Naive thymus-derived CD8-positive, alpha-beta T cell (primary cell): Measurements from ENCODE around the gene TMEM40. TPM values are rescaled to one million over a fixed set of nuclear protein-coding genes. Genes with fewer than 3 reads are reported as not detected.

Experiments used
- polyA plus RNA-seq, 3 donors: library from polyadenylated mRNA; unstranded; fragments of 300-500 nt; fragmentation: Illumina TruSeq; gene quantifications; one replicate each; pipeline ENCODE4 v1.2.3, GENCODE V29; 2021
- total RNA-seq, 8 experiments: library from RNA in 2 of 8; stranded (reverse) in 2 of 8; gene quantifications; one replicate each; pipeline ENCODE4 v1.2.3 and lab custom pipeline; 2021 to 2026

TMEM40 gene
- total and polyA plus RNA-seq, 5 experiments from 2014 or later: not detected

Other genes starting within 250 kb of the TMEM40 start
- gene MKRN2OS, start 213.8 kb downstream of the TMEM40 start, total RNA-seq: not detected
- gene MKRN2OS, start 213.8 kb downstream of the TMEM40 start, polyA plus RNA-seq: not detected
- 10 to 100 TPM; 32.4 to 33.0 TPM for gene MKRN2, start 202.2 kb downstream of the TMEM40 start, total RNA-seq
- 10 to 100 TPM; 43.5 to 56.3 (median 47.5) TPM for gene MKRN2, start 202.2 kb downstream of the TMEM40 start, polyA plus RNA-seq
- 100 to 1,000 TPM; 137 to 142 TPM for gene RAF1, start 95.1 kb downstream of the TMEM40 start, total RNA-seq
- 10 to 100 TPM; 49.4 to 75.1 (median 54.2) TPM for gene RAF1, start 95.1 kb downstream of the TMEM40 start, polyA plus RNA-seq
- 1 to 10 TPM; 4.1 to 4.3 TPM for gene CAND2, start 37.4 kb upstream of the TMEM40 start, total RNA-seq
- 1 to 10 TPM; 1.8 to 3.6 (median 2.6) TPM for gene CAND2, start 37.4 kb upstream of the TMEM40 start, polyA plus RNA-seq
- 1,000 to 10,000 TPM; 4,123 to 4,303 TPM for gene RPL32, start 82.3 kb upstream of the TMEM40 start, total RNA-seq
- gene RPL32, start 82.3 kb upstream of the TMEM40 start, polyA plus RNA-seq: 1,000 to 10,000 TPM; 4,376 to 5,220 (median 4,420) TPM